CD4-positive, alpha-beta T cell treated with Interleukin-6 at 100 ng/mL for 8 hours (primary cell): ENCODE data around the gene TMEM255B.

ENCODE experiments used
- DNase-seq: peaks from one replicate; pipeline ENCODE4 v3.0.0-alpha.2; 2020; ENCODE audit warnings: mixed read lengths, low spot score

Gene TMEM255B

GRCh38 chr13:113834496-113835200 is 75.6 kb downstream of the TMEM255B start:
- no peak for DNase-seq

- DNase-seq: no peak
Measured at GRCh38 chr13:113835461-113836270, 76.6 kb downstream of the TMEM255B start.

- no peak for DNase-seq
Measured at GRCh38 chr13:113836768-113837559, 77.9 kb downstream of the TMEM255B start.

GRCh38 chr13:113837560-113838355 is 78.7 kb downstream of the TMEM255B start:
- DNase-seq: no peak

- DNase-seq: no peak
Measured at GRCh38 chr13:113838711-113839201, 79.7 kb downstream of the TMEM255B start.

GRCh38 chr13:113839536-113840204 is 80.6 kb downstream of the TMEM255B start:
- no peak for DNase-seq

- no peak for DNase-seq
Measured at GRCh38 chr13:113840541-113841352, 81.7 kb downstream of the TMEM255B start.

- no peak for DNase-seq
Measured at GRCh38 chr13:113841353-113841650, 82.3 kb downstream of the TMEM255B start.

GRCh38 chr13:113842336-113843062 is 83.5 kb downstream of the TMEM255B start:
- no peak for DNase-seq

- DNase-seq: no peak
Measured at GRCh38 chr13:113843063-113843654, 84.1 kb downstream of the TMEM255B start.

GRCh38 chr13:113843864-113844556 is 85.0 kb downstream of the TMEM255B start:
- DNase-seq: no peak

- DNase-seq: no peak
Measured at GRCh38 chr13:113845055-113845454, 86.0 kb downstream of the TMEM255B start.

GRCh38 chr13:113845723-113846635 is 87.0 kb downstream of the TMEM255B start:
- no peak for DNase-seq

- DNase-seq: peak; percentile 49
Measured at GRCh38 chr13:113846636-113847318, 87.8 kb downstream of the TMEM255B start.

- no peak for DNase-seq
Measured at GRCh38 chr13:113848020-113848419, 89.0 kb downstream of the TMEM255B start.

- DNase-seq: no peak
Measured at GRCh38 chr13:113848431-113849260, 89.6 kb downstream of the TMEM255B start.
